Measurements from ENCODE around the gene MOGAT3.

MOGAT3 gene

GRCh38 chr7:101200862-101201599 is at the start of gene MOGAT3:
TSS of gene MOGAT3 (minus strand) at chr7:101201036. CDS start at chr7:101200854, 182 bp downstream.
- DNase-seq, result no peak

GRCh38 chr7:101250324-101250723 is 49.5 kb upstream of the MOGAT3 start:
- no peak for DNase-seq

- no peak for DNase-seq
These were observed 47.4 kb upstream of the MOGAT3 start for GRCh38 chr7:101248276-101248675.

- DNase-seq, result peak; percentile 97
These were observed 44.4 kb upstream of the MOGAT3 start for GRCh38 chr7:101245147-101245668.

GRCh38 chr7:101244375-101245146 is 43.7 kb upstream of the MOGAT3 start, which contains the start of gene FIS1:
TSS of gene FIS1 (minus strand) at chr7:101245081. CDS start at chr7:101245004, 77 bp downstream.
- peak; percentile 93 for DNase-seq

- peak; percentile 46 for DNase-seq
These were observed 43.0 kb upstream of the MOGAT3 start for GRCh38 chr7:101243646-101244374.

- DNase-seq, result peak; percentile 70
These were observed 40.9 kb upstream of the MOGAT3 start for GRCh38 chr7:101241443-101242349.

GRCh38 chr7:101241015-101241363 is 40.2 kb upstream of the MOGAT3 start:
- peak; percentile 76 for DNase-seq

GRCh38 chr7:101240226-101241014 is 39.6 kb upstream of the MOGAT3 start:
- no peak for DNase-seq

GRCh38 chr7:101239951-101240220 is 39.0 kb upstream of the MOGAT3 start:
- DNase-seq, result no peak

GRCh38 chr7:101239191-101239950 is 38.5 kb upstream of the MOGAT3 start:
- no peak for DNase-seq

- DNase-seq, result no peak
These were observed 37.7 kb upstream of the MOGAT3 start for GRCh38 chr7:101238226-101239182.

GRCh38 chr7:101237206-101238067 is 36.6 kb upstream of the MOGAT3 start, which contains the start of gene CLDN15:
TSS of gene CLDN15 (minus strand) at chr7:101237802. CDS start at chr7:101237581, 221 bp downstream.
- peak; percentile 22 for DNase-seq

GRCh38 chr7:101236292-101236835 is 35.5 kb upstream of the MOGAT3 start:
- DNase-seq, result no peak

- DNase-seq, result no peak
These were observed 34.7 kb upstream of the MOGAT3 start for GRCh38 chr7:101235522-101235921.

- DNase-seq, result no peak
These were observed 34.2 kb upstream of the MOGAT3 start for GRCh38 chr7:101235050-101235449.

GRCh38 chr7:101234636-101235035 is 33.8 kb upstream of the MOGAT3 start:
- peak; percentile 59 for DNase-seq

Measured in NCI-H2171 treated with DMSO at 0.1 percent for 48 hours (cell line).